A673 (cell line): ENCODE data around the gene MAPKAP1. TPM values are rescaled to one million over a fixed set of nuclear protein-coding genes. Genes with fewer than 3 reads are reported as not detected.

Experiments used
- BruUV-seq: library from RNA; stranded (reverse); fragments of 400-500 nt; replicated peaks from 2 replicates; lab custom pipeline; 2021; lab: Mats Ljungman, UMichigan
- CTCF ChIA-PET: fragments of 300-600 bp; sonication (Branson Sonifier 250); formaldehyde crosslinking; loops from one replicate; lab custom pipeline; 2022; ENCODE audit warnings: antibody characterized with exemption; lab: Charles Lee
- POLR2A ChIA-PET: fragments of 300-600 bp; sonication (Branson Sonifier 250); formaldehyde crosslinking; loops from one replicate; lab custom pipeline; 2022; ENCODE audit warnings: antibody characterized with exemption; ENCODE audit not compliant: low non-redundant PET; lab: Charles Lee
- DNase-seq: peaks from one replicate; pipeline ENCODE4 v3.0.0-alpha.2; 2015; ENCODE audit warnings: low spot score
- H3K27ac ChIP-seq: fragments of 200-600 bp; sonication (generic); 2 replicates; pipeline ENCODE4 v1.5.1; 2016; ENCODE audit warnings: mixed run types, low read depth, mild to moderate bottlenecking, mixed read lengths, antibody characterized with exemption, low read length; ENCODE audit not compliant: poor library complexity, severe bottlenecking
- H3K27me3 ChIP-seq: fragments of 200-600 bp; sonication (generic); replicated peaks from 2 replicates; pipeline ENCODE4 v1.6.1; 2017; ENCODE audit warnings: mixed run types, low read depth, mild to moderate bottlenecking, mixed read lengths, antibody characterized with exemption, low read length; ENCODE audit not compliant: insufficient read depth, poor library complexity
- H3K36me3 ChIP-seq: fragments of 200-600 bp; sonication (generic); 2 replicates; pipeline ENCODE4 v1.6.1; 2016; ENCODE audit warnings: mixed run types, mild to moderate bottlenecking, mixed read lengths, antibody characterized with exemption, low read length; ENCODE audit not compliant: insufficient read depth, poor library complexity, severe bottlenecking
- H3K4me1 ChIP-seq: fragments of 200-600 bp; sonication (generic); 2 replicates; pipeline ENCODE4 v1.6.1; 2017; ENCODE audit warnings: mixed run types, mild to moderate bottlenecking, mixed read lengths, antibody characterized with exemption, low read length; ENCODE audit not compliant: insufficient read depth, poor library complexity, severe bottlenecking
- H3K4me3 ChIP-seq: fragments of 200-600 bp; sonication (generic); 2 replicates; pipeline ENCODE4 v1.5.1; 2016; ENCODE audit warnings: low read depth, mixed run types, mild to moderate bottlenecking, mixed read lengths, low read length; ENCODE audit not compliant: poor library complexity, severe bottlenecking
- H3K9me3 ChIP-seq: fragments of 200-600 bp; sonication (generic); 2 replicates; pipeline ENCODE4 v1.6.1; 2016; ENCODE audit warnings: mixed run types, low read depth, mild to moderate bottlenecking, mixed read lengths, antibody characterized with exemption, low read length; ENCODE audit not compliant: poor library complexity, severe bottlenecking
- CTCF ChIP-seq: fragments of 300-800, 200-600 bp; sonication (generic); conservative IDR thresholded peaks from 2 replicates; pipeline ENCODE4 v1.5.1; 2017; ENCODE audit warnings: low read depth, mild to moderate bottlenecking, antibody characterized with exemption, low read length, moderate library complexity, mixed read lengths
- EZH2 ChIP-seq: fragments of 200-600 bp; sonication (generic); IDR thresholded peaks from 2 replicates; pipeline ENCODE4 v1.6.1; 2017; ENCODE audit warnings: borderline replicate concordance, low read depth, mild to moderate bottlenecking, mixed read lengths, antibody characterized with exemption, low read length; ENCODE audit not compliant: poor library complexity, severe bottlenecking
- intact Hi-C: fragments of 100-400 bp; cut with micrococcal nuclease; formaldehyde crosslinking; loops from one replicate; pipeline ENCODE4 v1.10.0; 2022; ENCODE audit not compliant: unreplicated experiment
- total RNA-seq: library from RNA; stranded (reverse); gene quantifications from 2 replicates; pipeline ENCODE4 v1.2.3, GENCODE V29; 2021

MAPKAP1 gene
- total RNA-seq, 1 experiment from 2014 or later, result 98.7 TPM

GRCh38 chr9:125464591-125465385, 242.2 kb downstream of the MAPKAP1 start:
- Histone ChIP-seq H3K27me3 (no peaks in the 10 kb centered on the region), H3K36me3 (no peaks in the 10 kb centered on the region), H3K9me3 (no peaks in the 10 kb centered on the region), H3K4me1 (peaks cover 10% of the 10 kb centered on the region), H3K4me3 (no peak overlapping the region), H3K27ac (no peak overlapping the region)
- intact Hi-C loops, result no loop called here
- ChIA-PET CTCF (no interaction called here), POLR2A (no interaction called here)
- no peak for TF ChIP-seq CTCF
- TF ChIP-seq EZH2, result no peak
- BruUV-seq, result no TSS peak
- DNase-seq, result no peak

GRCh38 chr9:125463926-125464325, 243.1 kb downstream of the MAPKAP1 start:
- TF ChIP-seq EZH2 (no peak), CTCF (no peak)
- Histone ChIP-seq H3K27ac (no peak overlapping the region), H3K4me1 (peaks cover 10% of the 10 kb centered on the region), H3K4me3 (no peak overlapping the region), H3K27me3 (no peaks in the 10 kb centered on the region), H3K9me3 (no peaks in the 10 kb centered on the region), H3K36me3 (no peaks in the 10 kb centered on the region)
- POLR2A ChIA-PET, result no interaction called here
- intact Hi-C loops, result no loop called here
- no TSS peak for BruUV-seq
- CTCF ChIA-PET, result no interaction called here
- DNase-seq, result no peak

GRCh38 chr9:125462861-125463291, 244.1 kb downstream of the MAPKAP1 start:
- Histone ChIP-seq H3K27me3 (no peaks in the 10 kb centered on the region), H3K36me3 (no peaks in the 10 kb centered on the region), H3K9me3 (no peaks in the 10 kb centered on the region), H3K4me1 (peaks cover 10% of the 10 kb centered on the region), H3K4me3 (no peak overlapping the region), H3K27ac (no peak overlapping the region)
- ChIA-PET POLR2A (no interaction called here), CTCF (no interaction called here)
- TF ChIP-seq CTCF, result no peak
- TF ChIP-seq EZH2, result no peak
- peak; percentile 31 for DNase-seq
- no TSS peak for BruUV-seq
- intact Hi-C loops, result no loop called here
